Skeletal muscle satellite cell (primary cell): Measurements from ENCODE around the gene GABRP. TPM values are rescaled to one million over a fixed set of nuclear protein-coding genes. Genes with fewer than 3 reads are reported as not detected.

Experiments
- H3K27me3 ChIP-seq: 2 replicates; pipeline ENCODE4 v1.7.0; 2013; ENCODE audit warnings: low read length; ENCODE audit not compliant: control insufficient read depth, insufficient read depth
- H3K36me3 ChIP-seq: 2 replicates; pipeline ENCODE4 v1.7.0; 2013; ENCODE audit warnings: mild to moderate bottlenecking, control low read depth, low read length; ENCODE audit not compliant: insufficient read depth
- H3K4me1 ChIP-seq: 2 replicates; pipeline ENCODE4 v1.7.0; 2013; ENCODE audit warnings: low read length; ENCODE audit not compliant: control insufficient read depth, insufficient read depth
- H3K4me2 ChIP-seq: 2 replicates; pipeline ENCODE4 v1.7.0; 2013; ENCODE audit warnings: mild to moderate bottlenecking, low read length
- H3K4me3 ChIP-seq: 2 replicates; pipeline ENCODE4 v1.7.0; 2013; ENCODE audit warnings: low read length
- H3K9ac ChIP-seq: 2 replicates; pipeline ENCODE4 v1.7.0; 2013; ENCODE audit warnings: mild to moderate bottlenecking, low read depth, low read length, moderate library complexity
- H3K9me3 ChIP-seq: replicated peaks from 2 replicates; pipeline ENCODE4 v1.7.0; 2013; ENCODE audit warnings: mild to moderate bottlenecking, control low read depth, low read length
- total RNA-seq: library from RNA; depleted of rRNA; stranded (reverse); fragments of >200 nt; gene quantifications from 2 replicates; pipeline ENCODE4 v1.2.3, GENCODE V29; 2012; rRNA removed

The GABRP gene
- total RNA-seq: under 0.01 TPM in 2 replicates

DNA sequence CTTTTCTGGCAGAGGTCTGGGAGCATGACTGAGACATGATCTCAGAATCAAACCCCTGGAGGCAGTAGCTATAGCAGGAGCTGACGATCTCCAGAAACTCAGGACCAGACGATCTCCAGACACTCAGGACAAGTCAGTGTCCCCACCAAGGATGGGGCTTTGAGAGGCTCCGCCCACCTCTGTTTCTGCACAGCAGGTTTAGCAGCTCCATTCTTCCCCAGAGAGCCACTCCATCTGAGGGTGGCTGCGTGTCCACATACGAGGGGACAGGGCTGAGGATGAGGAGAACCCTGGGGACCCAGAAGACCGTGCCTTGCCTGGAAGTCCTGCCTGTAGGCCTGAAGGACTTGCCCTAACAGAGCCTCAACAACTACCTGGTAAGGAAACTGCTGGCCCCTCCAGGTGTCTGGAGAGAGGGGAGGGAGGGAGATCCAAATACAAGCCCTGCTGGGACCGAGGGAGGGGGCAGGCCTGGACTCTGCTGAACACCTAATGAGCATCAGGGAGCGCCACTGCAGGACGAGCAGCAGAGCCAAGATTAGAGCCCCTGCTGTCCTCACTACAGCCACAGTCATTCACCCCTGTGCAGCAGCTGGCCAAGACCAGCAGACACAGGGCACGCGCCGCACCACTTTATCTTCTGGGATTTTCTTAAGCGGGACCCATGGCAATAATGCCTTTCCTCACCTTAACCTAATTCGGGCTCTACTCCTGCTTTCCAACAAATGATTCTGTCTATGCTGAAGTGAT is at the start of gene GABRP:
Gene GABRP (plus strand): TSS at position 228 of the 750 bp plus-strand sequence. CDS start 4,891 bp downstream, outside the sequence.
- Histone ChIP-seq H3K9me3 (no peaks in the 10 kb centered on the region), H3K27me3 (no peaks in the 10 kb centered on the region), H3K4me2 (no peak within 1 kb of the TSS), H3K36me3 (no peaks in the 10 kb centered on the region), H3K9ac (no peak within 1 kb of the TSS), H3K4me1 (no peaks in the 10 kb centered on the region), H3K4me3 (no peak within 1 kb of the TSS)

- no peaks in the 10 kb centered on the region for H3K36me3 ChIP-seq
- H3K4me3 ChIP-seq: no peak overlapping the region
- no peak overlapping the region for H3K9ac ChIP-seq
- H3K4me2 ChIP-seq: no peak overlapping the region
- H3K27me3 ChIP-seq: no peaks in the 10 kb centered on the region
- H3K9me3 ChIP-seq: peaks cover 2% of the 10 kb centered on the region
- H3K4me1 ChIP-seq: no peaks in the 10 kb centered on the region
These were observed 46.6 kb upstream of the GABRP start for GRCh38 chr5:170736966-170737365.

DNA sequence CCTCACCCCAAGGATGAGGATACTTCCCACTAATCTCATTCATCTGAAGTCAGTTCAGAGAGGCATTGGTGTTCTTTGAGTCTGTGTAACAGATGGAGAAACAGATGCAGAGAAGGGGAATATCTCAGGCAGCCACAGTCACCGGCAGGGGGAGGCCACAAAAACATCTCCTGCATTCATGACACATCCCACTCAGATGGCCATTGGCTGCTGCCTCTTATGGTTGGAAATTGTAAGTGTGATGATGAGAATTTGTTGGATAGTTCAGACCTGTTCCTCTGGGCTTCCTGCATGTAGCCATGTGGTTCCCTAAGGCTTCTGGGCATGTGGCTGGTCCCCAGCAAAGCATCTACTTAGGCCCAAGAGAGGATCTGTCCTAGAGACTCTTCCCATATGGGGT is 45.9 kb upstream of the GABRP start:
- no peak overlapping the region for H3K9ac ChIP-seq
- no peak overlapping the region for H3K4me2 ChIP-seq
- H3K27me3 ChIP-seq: no peaks in the 10 kb centered on the region
- peaks cover 2% of the 10 kb centered on the region for H3K9me3 ChIP-seq
- no peaks in the 10 kb centered on the region for H3K4me1 ChIP-seq
- no peaks in the 10 kb centered on the region for H3K36me3 ChIP-seq
- H3K4me3 ChIP-seq: no peak overlapping the region

GRCh38 chr5:170738840-170739239 is 44.7 kb upstream of the GABRP start:
- no peak overlapping the region for H3K4me2 ChIP-seq
- H3K36me3 ChIP-seq: no peaks in the 10 kb centered on the region

DNA sequence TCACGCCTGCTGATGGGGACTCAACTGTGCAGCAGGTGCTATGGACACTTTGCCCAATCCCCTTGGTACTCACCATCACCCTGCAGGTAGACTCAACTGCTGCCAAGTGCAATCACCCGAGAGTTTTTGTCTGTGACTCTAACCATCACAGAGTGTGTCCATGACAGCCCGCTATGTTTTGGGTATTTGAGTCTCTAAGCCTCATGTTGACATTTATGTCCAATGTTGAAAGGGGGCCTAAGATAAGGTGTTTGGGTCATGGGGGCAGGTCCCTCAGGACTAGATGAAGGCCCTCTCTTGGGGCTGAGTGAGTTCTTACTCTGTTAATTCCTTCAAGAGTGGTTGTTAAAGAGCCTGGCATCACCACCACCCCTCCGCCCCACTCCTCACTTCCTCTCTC is 44.1 kb upstream of the GABRP start:
- no peak overlapping the region for H3K9ac ChIP-seq
- no peaks in the 10 kb centered on the region for H3K36me3 ChIP-seq
- peaks cover 3% of the 10 kb centered on the region for H3K4me1 ChIP-seq
- peaks cover 5% of the 10 kb centered on the region for H3K27me3 ChIP-seq
- H3K9me3 ChIP-seq: peaks cover 2% of the 10 kb centered on the region
- no peak overlapping the region for H3K4me2 ChIP-seq
- H3K4me3 ChIP-seq: no peak overlapping the region

More at GRCh38 chr5:170738840-170739239, 44.7 kb upstream of the GABRP start:
- no peak overlapping the region for H3K9ac ChIP-seq
- H3K4me3 ChIP-seq: no peak overlapping the region
- H3K27me3 ChIP-seq: peaks cover 4% of the 10 kb centered on the region
- no peaks in the 10 kb centered on the region for H3K4me1 ChIP-seq
- peaks cover 2% of the 10 kb centered on the region for H3K9me3 ChIP-seq

DNA sequence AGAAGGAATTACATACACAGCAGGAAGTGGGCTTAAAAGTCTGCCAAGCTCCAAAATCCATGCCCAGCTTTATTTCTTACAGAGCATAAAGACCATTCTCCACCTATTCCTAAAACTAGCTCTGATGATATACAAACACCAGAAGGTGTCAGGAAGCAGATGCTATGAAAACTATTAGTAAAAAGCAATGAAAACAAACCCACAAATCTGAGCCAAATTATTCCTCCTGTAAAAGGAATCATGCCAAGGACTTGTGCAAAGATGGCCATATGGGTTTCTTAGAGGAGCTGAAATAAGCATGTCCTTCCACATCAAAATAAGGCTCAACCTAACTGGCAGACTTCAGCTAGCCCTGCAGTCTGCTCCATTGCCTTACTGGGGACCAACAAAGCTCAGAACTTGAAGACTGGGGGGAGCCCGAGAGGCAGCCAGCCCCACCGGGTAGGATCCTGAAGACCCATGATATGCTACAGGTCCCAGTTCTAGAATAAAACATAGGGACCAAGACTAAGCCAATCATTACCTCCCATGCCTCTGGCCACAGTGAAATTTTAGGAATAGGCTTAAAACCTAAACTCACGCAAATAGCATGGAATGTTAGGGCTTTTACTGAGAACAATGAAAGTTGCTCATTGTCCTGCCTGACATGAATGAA is 42.8 kb upstream of the GABRP start:
- no peaks in the 10 kb centered on the region for H3K9me3 ChIP-seq
- peaks cover 10% of the 10 kb centered on the region for H3K27me3 ChIP-seq
- peaks cover 13% of the 10 kb centered on the region for H3K4me1 ChIP-seq
- no peaks in the 10 kb centered on the region for H3K36me3 ChIP-seq
- no peak overlapping the region for H3K9ac ChIP-seq
- no peak overlapping the region for H3K4me2 ChIP-seq
- no peak overlapping the region for H3K4me3 ChIP-seq

DNA sequence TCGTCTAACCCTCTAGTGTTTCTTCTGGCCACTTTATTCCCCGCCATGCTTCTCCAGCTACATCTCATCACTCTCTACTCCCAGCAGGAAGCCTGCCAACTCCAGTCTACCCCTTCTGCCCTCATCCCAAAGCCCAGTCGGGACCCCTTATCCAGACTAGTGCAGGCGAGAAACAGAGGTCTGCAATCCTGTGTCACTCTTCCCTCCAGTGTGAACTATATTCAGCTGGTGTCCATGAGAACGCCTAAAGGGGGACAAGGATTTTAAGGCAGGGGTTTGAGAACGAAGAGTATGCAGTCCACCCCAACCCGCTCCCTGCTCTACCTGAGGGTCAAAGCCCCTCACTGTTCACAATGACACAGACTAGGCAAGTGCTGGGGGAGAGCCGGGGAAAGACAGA is 41.7 kb upstream of the GABRP start:
- H3K9me3 ChIP-seq: no peaks in the 10 kb centered on the region
- H3K9ac ChIP-seq: no peak overlapping the region
- H3K4me2 ChIP-seq: no peak overlapping the region
- peaks cover 10% of the 10 kb centered on the region for H3K27me3 ChIP-seq
- no peak overlapping the region for H3K4me3 ChIP-seq
- peaks cover 13% of the 10 kb centered on the region for H3K4me1 ChIP-seq
- no peaks in the 10 kb centered on the region for H3K36me3 ChIP-seq

GRCh38 chr5:170743876-170744212 is 39.7 kb upstream of the GABRP start:
- Histone ChIP-seq H3K9ac (no peak overlapping the region), H3K4me2 (no peak overlapping the region), H3K9me3 (no peaks in the 10 kb centered on the region), H3K4me3 (no peak overlapping the region), H3K27me3 (peaks cover 12% of the 10 kb centered on the region), H3K4me1 (peaks cover 13% of the 10 kb centered on the region), H3K36me3 (no peaks in the 10 kb centered on the region)

GRCh38 chr5:170745481-170746071 is 37.9 kb upstream of the GABRP start:
- Histone ChIP-seq H3K27me3 (peaks cover 28% of the 10 kb centered on the region), H3K9me3 (no peaks in the 10 kb centered on the region), H3K9ac (no peak overlapping the region), H3K4me3 (no peak overlapping the region), H3K36me3 (no peaks in the 10 kb centered on the region), H3K4me2 (peak overlapping the region; percentile 13), H3K4me1 (peaks cover 13% of the 10 kb centered on the region)

- no peaks in the 10 kb centered on the region for H3K9me3 ChIP-seq
- no peaks in the 10 kb centered on the region for H3K36me3 ChIP-seq
- H3K4me1 ChIP-seq: peaks cover 13% of the 10 kb centered on the region
- H3K27me3 ChIP-seq: peaks cover 31% of the 10 kb centered on the region
- peak overlapping the region; percentile 13 for H3K4me2 ChIP-seq
- no peak overlapping the region for H3K9ac ChIP-seq
- no peak overlapping the region for H3K4me3 ChIP-seq
These were observed 37.2 kb upstream of the GABRP start for GRCh38 chr5:170746075-170746960.

GRCh38 chr5:170746961-170747340 is 36.6 kb upstream of the GABRP start:
- H3K36me3 ChIP-seq: no peaks in the 10 kb centered on the region
- H3K4me2 ChIP-seq: no peak overlapping the region
- H3K4me1 ChIP-seq: peaks cover 13% of the 10 kb centered on the region
- no peak overlapping the region for H3K4me3 ChIP-seq
- peaks cover 31% of the 10 kb centered on the region for H3K27me3 ChIP-seq
- no peak overlapping the region for H3K9ac ChIP-seq
- no peaks in the 10 kb centered on the region for H3K9me3 ChIP-seq
